ENCODE measurements around the gene JMJD4. TPM values are rescaled to one million over a fixed set of nuclear protein-coding genes. Genes with fewer than 3 reads are reported as not detected.
A peak's percentile ranks its signal among the peaks of the same experiment; 100 is the strongest.

Gene JMJD4
- total and polyA plus RNA-seq, 8 donors: 13.4 to 18.6 (median 16.7) TPM

DNA sequence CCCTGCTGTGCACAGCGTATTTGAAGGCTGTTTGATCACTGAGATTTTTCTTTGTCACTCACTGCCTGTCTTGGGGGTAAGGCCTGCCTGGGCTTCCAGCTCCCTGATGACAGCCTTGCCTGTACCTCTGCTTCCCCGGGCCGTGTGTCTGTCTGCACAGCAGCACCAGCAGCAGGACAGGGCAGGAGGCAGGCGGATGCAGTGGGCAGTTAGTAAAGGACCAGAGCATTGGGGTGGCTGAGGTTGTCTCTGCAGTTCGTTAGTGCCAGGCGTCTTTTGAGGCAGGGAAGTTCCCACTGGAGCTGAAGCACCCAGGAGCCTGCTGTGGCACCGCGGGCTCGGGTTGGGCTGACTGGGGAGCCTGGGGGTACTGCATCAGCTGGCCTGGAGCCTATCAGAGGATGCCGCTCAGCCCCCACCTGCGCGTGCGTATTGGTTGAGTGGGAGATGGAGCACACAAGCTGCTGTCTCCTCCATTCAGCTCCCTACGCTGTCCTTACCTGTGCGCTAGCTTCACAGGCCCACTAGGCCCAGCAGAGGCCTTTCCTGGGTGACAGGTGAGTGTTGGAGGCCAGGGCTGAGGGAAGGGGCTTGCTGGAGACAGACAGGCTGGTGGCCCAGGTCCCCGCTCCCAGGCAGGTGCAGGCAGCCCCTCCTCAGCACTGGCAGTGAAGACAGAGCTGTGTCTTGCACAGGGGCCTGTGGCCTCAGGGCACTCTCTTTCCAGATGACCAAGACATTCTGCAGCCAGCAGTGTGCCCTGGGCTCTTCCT lies 28.3 kb upstream of the JMJD4 start:
- Histone ChIP-seq H3K4me1 (peaks cover 11 to 35% of the 10 kb centered on the region in 2 donors), H3K4me3 (no peak overlapping the region), H3K36me3 (peaks cover 0 to 57% of the 10 kb centered on the region in 2 donors), H3K27ac (peak overlapping the region in 1 of 2 donors; percentile 41), H3K9me3 (no peaks in the 10 kb centered on the region), H3K27me3 (no peaks in the 10 kb centered on the region)
- TF ChIP-seq, protein P1, sequence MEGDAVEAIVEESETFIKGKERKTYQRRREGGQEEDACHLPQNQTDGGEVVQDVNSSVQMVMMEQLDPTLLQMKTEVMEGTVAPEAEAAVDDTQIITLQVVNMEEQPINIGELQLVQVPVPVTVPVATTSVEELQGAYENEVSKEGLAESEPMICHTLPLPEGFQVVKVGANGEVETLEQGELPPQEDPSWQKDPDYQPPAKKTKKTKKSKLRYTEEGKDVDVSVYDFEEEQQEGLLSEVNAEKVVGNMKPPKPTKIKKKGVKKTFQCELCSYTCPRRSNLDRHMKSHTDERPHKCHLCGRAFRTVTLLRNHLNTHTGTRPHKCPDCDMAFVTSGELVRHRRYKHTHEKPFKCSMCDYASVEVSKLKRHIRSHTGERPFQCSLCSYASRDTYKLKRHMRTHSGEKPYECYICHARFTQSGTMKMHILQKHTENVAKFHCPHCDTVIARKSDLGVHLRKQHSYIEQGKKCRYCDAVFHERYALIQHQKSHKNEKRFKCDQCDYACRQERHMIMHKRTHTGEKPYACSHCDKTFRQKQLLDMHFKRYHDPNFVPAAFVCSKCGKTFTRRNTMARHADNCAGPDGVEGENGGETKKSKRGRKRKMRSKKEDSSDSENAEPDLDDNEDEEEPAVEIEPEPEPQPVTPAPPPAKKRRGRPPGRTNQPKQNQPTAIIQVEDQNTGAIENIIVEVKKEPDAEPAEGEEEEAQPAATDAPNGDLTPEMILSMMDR (IDR thresholded peaks at IDR 0.05): no peak
- intact Hi-C loops (cut with DNase I): loop anchor here (5.0 to 10.0 kb wide), 2 partner anchors 181 to 184 kb away; partner anchors contain the start of gene WNT9A (in 2 of the 2)
- ATAC-seq (no peak), DNase-seq (no peak)

DNA sequence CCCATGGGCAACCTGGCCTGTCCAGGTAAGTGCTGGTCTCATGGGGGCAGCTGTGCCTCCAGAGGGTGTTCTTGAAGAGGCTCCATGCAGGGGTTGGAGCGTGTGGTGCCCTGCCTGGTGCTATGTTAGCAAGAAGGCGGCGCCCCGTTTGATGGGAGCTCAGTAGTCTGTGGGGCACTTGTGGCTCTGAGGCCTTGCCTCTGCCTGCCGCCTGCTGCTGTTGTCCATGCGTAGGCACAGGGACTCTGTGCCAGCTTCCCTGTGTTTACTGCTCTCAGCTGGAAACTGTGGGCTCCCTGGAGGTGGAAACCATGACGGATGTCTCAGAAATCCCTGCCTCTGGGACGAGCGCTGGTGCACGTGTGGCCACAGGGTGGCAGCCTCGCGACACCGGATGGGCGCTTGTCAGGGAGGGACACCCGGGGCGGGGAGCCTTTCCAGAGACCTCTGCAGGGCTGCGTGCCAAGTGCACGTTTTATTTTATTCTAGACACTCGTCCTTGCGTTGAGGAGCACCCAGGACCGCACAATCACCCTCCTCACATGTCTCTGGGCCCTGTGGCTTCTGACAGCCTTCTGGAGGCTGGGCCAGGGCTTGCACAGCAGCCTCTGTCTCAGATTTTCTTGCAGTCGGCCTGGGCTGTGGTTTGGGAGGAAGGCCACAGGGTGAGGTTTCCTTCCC lies 27.3 kb upstream of the JMJD4 start:
- intact Hi-C loops (cut with DNase I): loop anchor here (5.0 to 10.0 kb wide), 2 partner anchors 182 to 185 kb away; partner anchors contain the start of gene WNT9A (in 2 of the 2)
- Histone ChIP-seq H3K27ac (peak overlapping the region in 1 of 2 donors; percentile 45), H3K36me3 (peaks cover 0 to 47% of the 10 kb centered on the region in 2 donors), H3K9me3 (no peaks in the 10 kb centered on the region), H3K27me3 (no peaks in the 10 kb centered on the region), H3K4me3 (no peak overlapping the region), H3K4me1 (peaks cover 11 to 31% of the 10 kb centered on the region in 2 donors)
- DNase-seq (peak; percentile 72 to 93 (median 84)), ATAC-seq (peak; percentile 94)
- TF ChIP-seq, protein P1 (IDR thresholded peaks at IDR 0.05): peak; percentile 82 to 84

DNA sequence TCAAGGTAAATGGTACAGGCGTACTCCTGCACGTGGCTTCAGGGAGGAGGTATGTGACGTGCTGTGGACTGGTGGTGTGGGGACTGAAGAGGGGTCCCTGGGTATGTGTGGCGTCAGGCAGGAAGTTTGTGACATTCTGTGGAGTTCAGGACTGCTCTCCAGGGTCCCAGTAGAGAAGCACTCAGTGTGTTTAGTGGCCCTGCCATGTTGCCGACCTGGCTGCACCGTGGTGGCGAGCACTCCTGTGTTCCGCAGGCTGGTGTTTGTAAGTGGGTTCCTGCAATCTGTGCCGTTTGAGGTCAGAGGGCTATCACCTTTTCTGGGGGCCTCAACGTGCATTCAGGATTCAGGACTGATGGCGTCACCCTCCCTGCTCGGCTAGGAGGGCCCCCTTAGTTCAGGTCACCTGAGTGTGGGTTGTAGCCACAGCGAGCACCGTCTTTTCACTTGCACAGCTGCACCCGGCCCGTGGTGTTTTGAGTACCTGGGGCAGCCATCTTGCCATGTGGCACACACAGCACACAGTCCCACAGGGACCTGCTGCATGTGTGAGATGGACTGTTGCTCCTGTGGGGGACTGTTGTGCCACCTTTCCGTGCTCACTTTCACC lies 26.6 kb upstream of the JMJD4 start:
- Histone ChIP-seq H3K36me3 (peaks cover 0 to 40% of the 10 kb centered on the region in 2 donors), H3K9me3 (no peaks in the 10 kb centered on the region), H3K4me1 (peaks cover 11 to 25% of the 10 kb centered on the region in 2 donors), H3K27ac (peak overlapping the region in 1 of 2 donors; percentile 45), H3K4me3 (no peak overlapping the region), H3K27me3 (no peaks in the 10 kb centered on the region)
- intact Hi-C loops (cut with DNase I): loop anchor here (5.0 to 10.0 kb wide), 2 partner anchors 183 to 186 kb away; partner anchors contain the start of gene WNT9A (in 2 of the 2)
- DNase-seq: no peak
- no peak for ATAC-seq
- TF ChIP-seq, protein P1 (IDR thresholded peaks at IDR 0.05): no peak

DNA sequence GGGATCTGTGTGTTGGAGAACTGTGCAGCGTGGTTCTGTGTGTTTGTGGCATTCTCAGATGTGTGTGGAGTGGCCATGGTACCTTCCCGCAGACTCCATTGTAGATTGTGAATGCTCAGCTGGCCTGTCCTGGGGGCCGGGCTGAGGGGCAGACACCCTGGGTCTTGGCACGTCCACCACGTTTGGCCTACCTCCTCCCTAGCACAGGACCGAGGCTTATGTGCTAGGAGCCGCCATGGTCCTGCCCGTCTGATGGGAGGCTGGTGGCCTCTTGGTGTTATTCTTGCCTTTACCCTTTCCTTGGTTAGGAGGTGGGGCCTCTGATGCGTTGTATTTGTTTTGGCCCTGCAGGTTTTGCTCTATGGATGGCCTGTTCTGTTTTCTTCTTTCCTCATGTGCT lies 25.3 kb upstream of the JMJD4 start:
- ATAC-seq (no peak), DNase-seq (no peak)
- intact Hi-C loops (cut with DNase I): loop anchor here (5.0 to 10.0 kb wide), 2 partner anchors 184 to 187 kb away; partner anchors contain the start of gene WNT9A (in 2 of the 2)
- no peak overlapping the region for H3K27ac ChIP-seq
- H3K27me3 ChIP-seq: no peaks in the 10 kb centered on the region
- H3K4me1 ChIP-seq: peaks cover 11 to 23% of the 10 kb centered on the region in 2 donors
- H3K4me3 ChIP-seq: no peak overlapping the region
- H3K36me3 ChIP-seq: peaks cover 0 to 40% of the 10 kb centered on the region in 2 donors
- H3K9me3 ChIP-seq: no peaks in the 10 kb centered on the region
- TF ChIP-seq, protein P1 (IDR thresholded peaks at IDR 0.05): no peak
